ENCODE data around the gene KLHL6. TPM values are rescaled to one million over a fixed set of nuclear protein-coding genes. Genes with fewer than 3 reads are reported as not detected.

KLHL6 gene
- total and polyA plus RNA-seq, 10 of the 15 experiments (the other 5 are each of a cell fraction or from before 2014, with no cell fraction given): 4.0 to 91.8 (median 24.4) TPM

DNA sequence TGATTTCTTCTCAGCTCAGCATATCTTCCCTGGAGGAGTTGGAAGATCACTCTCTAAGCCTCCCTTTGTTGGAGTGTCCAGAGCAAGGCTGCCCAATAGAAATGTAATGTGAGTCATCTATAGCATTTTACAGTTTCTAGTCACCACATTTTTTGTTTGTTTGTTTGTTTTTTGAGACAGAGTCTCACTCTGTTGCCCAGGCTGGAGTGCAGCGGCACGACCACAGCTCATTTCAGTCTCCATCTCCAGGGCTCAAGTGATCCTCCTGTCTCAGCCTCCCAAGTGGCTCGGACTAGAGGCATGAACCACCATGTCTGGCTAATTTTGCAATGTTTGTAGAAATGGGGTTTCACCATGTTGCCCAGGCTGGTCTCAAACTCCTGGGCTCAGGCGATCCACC, 21.3 kb downstream of the KLHL6 start (continued):
- TF ChIP-seq SIN3A (IDR thresholded peaks at IDR 0.05; ENCODE audit: low read depth, low read length) (no peak), NFIC (IDR thresholded peaks at IDR 0.05; ENCODE audit: low read depth, low read length) (0 out of 2 replicates have a peak, but pooled peaks have one; percentile 7), SMAD1 (IDR thresholded peaks at IDR 0.05; ENCODE audit: low read depth, partially characterized antibody) (peak; percentile 20), RB1 (IDR thresholded peaks at IDR 0.05; ENCODE audit: borderline replicate concordance) (no peak), BCL11A (IDR thresholded peaks at IDR 0.05; ENCODE audit: low read depth, low read length) (no peak), IRF4 (IDR thresholded peaks at IDR 0.05; ENCODE audit: low read depth, low read length) (peak; percentile 35; the same call in 1 of the 2 replicates)
- TF ChIP-seq, protein P1, sequence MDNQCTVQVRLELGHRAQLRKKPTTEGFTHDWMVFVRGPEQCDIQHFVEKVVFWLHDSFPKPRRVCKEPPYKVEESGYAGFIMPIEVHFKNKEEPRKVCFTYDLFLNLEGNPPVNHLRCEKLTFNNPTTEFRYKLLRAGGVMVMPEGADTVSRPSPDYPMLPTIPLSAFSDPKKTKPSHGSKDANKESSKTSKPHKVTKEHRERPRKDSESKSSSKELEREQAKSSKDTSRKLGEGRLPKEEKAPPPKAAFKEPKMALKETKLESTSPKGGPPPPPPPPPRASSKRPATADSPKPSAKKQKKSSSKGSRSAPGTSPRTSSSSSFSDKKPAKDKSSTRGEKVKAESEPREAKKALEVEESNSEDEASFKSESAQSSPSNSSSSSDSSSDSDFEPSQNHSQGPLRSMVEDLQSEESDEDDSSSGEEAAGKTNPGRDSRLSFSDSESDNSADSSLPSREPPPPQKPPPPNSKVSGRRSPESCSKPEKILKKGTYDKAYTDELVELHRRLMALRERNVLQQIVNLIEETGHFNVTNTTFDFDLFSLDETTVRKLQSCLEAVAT (IDR thresholded peaks at IDR 0.05): peak; percentile 34
- TF ChIP-seq, protein P2, sequence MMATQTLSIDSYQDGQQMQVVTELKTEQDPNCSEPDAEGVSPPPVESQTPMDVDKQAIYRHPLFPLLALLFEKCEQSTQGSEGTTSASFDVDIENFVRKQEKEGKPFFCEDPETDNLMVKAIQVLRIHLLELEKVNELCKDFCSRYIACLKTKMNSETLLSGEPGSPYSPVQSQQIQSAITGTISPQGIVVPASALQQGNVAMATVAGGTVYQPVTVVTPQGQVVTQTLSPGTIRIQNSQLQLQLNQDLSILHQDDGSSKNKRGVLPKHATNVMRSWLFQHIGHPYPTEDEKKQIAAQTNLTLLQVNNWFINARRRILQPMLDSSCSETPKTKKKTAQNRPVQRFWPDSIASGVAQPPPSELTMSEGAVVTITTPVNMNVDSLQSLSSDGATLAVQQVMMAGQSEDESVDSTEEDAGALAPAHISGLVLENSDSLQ (IDR thresholded peaks at IDR 0.05): no peak
- TF ChIP-seq, protein P3, sequence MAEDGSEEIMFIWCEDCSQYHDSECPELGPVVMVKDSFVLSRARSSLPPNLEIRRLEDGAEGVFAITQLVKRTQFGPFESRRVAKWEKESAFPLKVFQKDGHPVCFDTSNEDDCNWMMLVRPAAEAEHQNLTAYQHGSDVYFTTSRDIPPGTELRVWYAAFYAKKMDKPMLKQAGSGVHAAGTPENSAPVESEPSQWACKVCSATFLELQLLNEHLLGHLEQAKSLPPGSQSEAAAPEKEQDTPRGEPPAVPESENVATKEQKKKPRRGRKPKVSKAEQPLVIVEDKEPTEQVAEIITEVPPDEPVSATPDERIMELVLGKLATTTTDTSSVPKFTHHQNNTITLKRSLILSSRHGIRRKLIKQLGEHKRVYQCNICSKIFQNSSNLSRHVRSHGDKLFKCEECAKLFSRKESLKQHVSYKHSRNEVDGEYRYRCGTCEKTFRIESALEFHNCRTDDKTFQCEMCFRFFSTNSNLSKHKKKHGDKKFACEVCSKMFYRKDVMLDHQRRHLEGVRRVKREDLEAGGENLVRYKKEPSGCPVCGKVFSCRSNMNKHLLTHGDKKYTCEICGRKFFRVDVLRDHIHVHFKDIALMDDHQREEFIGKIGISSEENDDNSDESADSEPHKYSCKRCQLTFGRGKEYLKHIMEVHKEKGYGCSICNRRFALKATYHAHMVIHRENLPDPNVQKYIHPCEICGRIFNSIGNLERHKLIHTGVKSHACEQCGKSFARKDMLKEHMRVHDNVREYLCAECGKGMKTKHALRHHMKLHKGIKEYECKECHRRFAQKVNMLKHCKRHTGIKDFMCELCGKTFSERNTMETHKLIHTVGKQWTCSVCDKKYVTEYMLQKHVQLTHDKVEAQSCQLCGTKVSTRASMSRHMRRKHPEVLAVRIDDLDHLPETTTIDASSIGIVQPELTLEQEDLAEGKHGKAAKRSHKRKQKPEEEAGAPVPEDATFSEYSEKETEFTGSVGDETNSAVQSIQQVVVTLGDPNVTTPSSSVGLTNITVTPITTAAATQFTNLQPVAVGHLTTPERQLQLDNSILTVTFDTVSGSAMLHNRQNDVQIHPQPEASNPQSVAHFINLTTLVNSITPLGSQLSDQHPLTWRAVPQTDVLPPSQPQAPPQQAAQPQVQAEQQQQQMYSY (CRISPR knock-in tag; IDR thresholded peaks at IDR 0.05): 0 out of 2 replicates have a peak, but pooled peaks have one; percentile 51
